H9 (cell line): Measurements from ENCODE around the gene FRY. TPM values are rescaled to one million over a fixed set of nuclear protein-coding genes. Genes with fewer than 3 reads are reported as not detected.

Experiments used
- DNase-seq: peaks from one replicate; pipeline ENCODE4 v3.0.0-alpha.2; 2017
- H2AFZ ChIP-seq: one replicate; pipeline ENCODE4 v1.6.1; 2013; ENCODE audit warnings: mild to moderate bottlenecking, low read length, control low read depth, moderate library complexity
- H2AK5ac ChIP-seq: 2 replicates; pipeline ENCODE4 v1.6.1; 2013; ENCODE audit warnings: low read length, control low read depth, mixed read lengths; ENCODE audit not compliant: insufficient read length
- H2BK120ac ChIP-seq: one replicate; pipeline ENCODE4 v1.6.1; 2013; ENCODE audit warnings: low read depth, mild to moderate bottlenecking, low read length, control low read depth, inconsistent platforms; ENCODE audit not compliant: poor library complexity, severe bottlenecking
- H2BK12ac ChIP-seq: 2 replicates; pipeline ENCODE4 v1.6.1; 2013; ENCODE audit warnings: low read length, control low read depth, mixed read lengths, low read depth; ENCODE audit not compliant: insufficient read length
- H2BK15ac ChIP-seq: 2 replicates; pipeline ENCODE4 v1.6.1; 2013; ENCODE audit warnings: low read depth, low read length, control low read depth
- H2BK20ac ChIP-seq: one replicate; pipeline ENCODE4 v1.6.1; 2013; ENCODE audit warnings: low read depth, mild to moderate bottlenecking, low read length, control low read depth, inconsistent platforms; ENCODE audit not compliant: poor library complexity, severe bottlenecking
- H2BK5ac ChIP-seq: 2 replicates; pipeline ENCODE4 v1.6.1; 2013; ENCODE audit warnings: low read length, control low read depth, mixed read lengths; ENCODE audit not compliant: insufficient read length
- H3K14ac ChIP-seq: 2 replicates; pipeline ENCODE4 v1.6.1; 2013; ENCODE audit warnings: low read length, control low read depth; ENCODE audit not compliant: insufficient read depth
- H3K18ac ChIP-seq: 2 replicates; pipeline ENCODE4 v1.6.1; 2013; ENCODE audit warnings: low read depth, mild to moderate bottlenecking, mixed read lengths, low read length, control low read depth; ENCODE audit not compliant: insufficient read length
- H3K23ac ChIP-seq: 2 replicates; pipeline ENCODE4 v1.6.1; 2013; ENCODE audit warnings: low read length, control low read depth, mixed read lengths, low read depth; ENCODE audit not compliant: insufficient read length
- H3K23me2 ChIP-seq: 2 replicates; pipeline ENCODE4 v1.6.1; 2013; ENCODE audit warnings: low read depth, mild to moderate bottlenecking, mixed read lengths, low read length, control low read depth; ENCODE audit not compliant: insufficient read length, poor library complexity, severe bottlenecking
- H3K27ac ChIP-seq: 2 replicates; pipeline ENCODE4 v1.5.1; 2013; ENCODE audit warnings: low read length, control low read depth, mixed read lengths, low read depth; ENCODE audit not compliant: insufficient read length
- H3K27me3 ChIP-seq: 2 replicates; pipeline ENCODE4 v1.6.1; 2013; ENCODE audit warnings: low read length, control low read depth, inconsistent platforms; ENCODE audit not compliant: insufficient read depth
- H3K4ac ChIP-seq: 2 replicates; pipeline ENCODE4 v1.6.1; 2013; ENCODE audit warnings: low read depth, mild to moderate bottlenecking, control low read depth, inconsistent platforms, low read length, moderate library complexity
- H3K4me1 ChIP-seq: 2 replicates; pipeline ENCODE4 v1.6.1; 2013; ENCODE audit warnings: low read length, control low read depth, inconsistent platforms; ENCODE audit not compliant: insufficient read depth
- H3K4me2 ChIP-seq: 2 replicates; pipeline ENCODE4 v1.6.1; 2013; ENCODE audit warnings: low read length, control low read depth, mixed read lengths; ENCODE audit not compliant: insufficient read length, insufficient read depth
- H3K56ac ChIP-seq: 2 replicates; pipeline ENCODE4 v1.6.1; 2013; ENCODE audit warnings: low read depth, mild to moderate bottlenecking, mixed read lengths, low read length, control low read depth; ENCODE audit not compliant: insufficient read length
- H3K79me1 ChIP-seq: 2 replicates; pipeline ENCODE4 v1.6.1; 2013; ENCODE audit warnings: low read depth, mild to moderate bottlenecking, moderate library complexity, low read length, control low read depth, inconsistent platforms; ENCODE audit not compliant: insufficient read depth, poor library complexity, severe bottlenecking
- H3K79me2 ChIP-seq: 2 replicates; pipeline ENCODE4 v1.6.1; 2013; ENCODE audit warnings: low read length, control low read depth, inconsistent platforms; ENCODE audit not compliant: insufficient read depth
- H3K9ac ChIP-seq: 2 replicates; pipeline ENCODE4 v1.6.1; 2013; ENCODE audit warnings: low read length, control low read depth, mixed read lengths; ENCODE audit not compliant: insufficient read length; ENCODE audit errors: extremely low read depth
- H3K9me3 ChIP-seq: one replicate; pipeline ENCODE4 v1.6.1; 2013; ENCODE audit warnings: low read depth, low read length, inconsistent platforms; ENCODE audit not compliant: control insufficient read depth
- H3T11ph ChIP-seq: one replicate; pipeline ENCODE4 v1.6.1; 2013; ENCODE audit warnings: mild to moderate bottlenecking, low read length, control low read depth, inconsistent platforms
- H4K20me1 ChIP-seq: one replicate; pipeline ENCODE4 v1.6.1; 2013; ENCODE audit not compliant: control insufficient read depth, insufficient read length, insufficient read depth
- H4K5ac ChIP-seq: 2 replicates; pipeline ENCODE4 v1.6.1; 2013; ENCODE audit warnings: low read depth, mild to moderate bottlenecking, mixed read lengths, low read length, control low read depth; ENCODE audit not compliant: insufficient read length
- H4K8ac ChIP-seq: replicated peaks from 2 replicates; pipeline ENCODE4 v1.6.1; 2013; ENCODE audit warnings: low read length, control low read depth, mixed read lengths, low read depth; ENCODE audit not compliant: insufficient read length
- H4K91ac ChIP-seq: 2 replicates; pipeline ENCODE4 v1.6.1; 2013; ENCODE audit warnings: low read depth, mild to moderate bottlenecking, moderate library complexity, mixed read lengths, low read length, control low read depth; ENCODE audit not compliant: insufficient read length
- H3K27ac Mint-ChIP-seq, 3 experiments: 2 replicates in 2 of 3; 3 replicates in 1 of 3; pipeline ENCODE4 v1.8.0; 2020 to 2021; ENCODE audit warnings: mixed read lengths in 3 of 3, mild to moderate bottlenecking in 1 of 3, moderate library complexity in 1 of 3
- H3K27me3 Mint-ChIP-seq: 2 replicates; pipeline ENCODE4 v1.8.0; 2021; ENCODE audit warnings: low read depth, mild to moderate bottlenecking, moderate library complexity, mixed read lengths
- H3K36me3 Mint-ChIP-seq, 3 experiments: 2 replicates in 2 of 3; 3 replicates in 1 of 3; pipeline ENCODE4 v1.8.0; 2020 to 2021; ENCODE audit warnings: low read depth in 3 of 3, mixed read lengths in 3 of 3; ENCODE audit not compliant: insufficient read depth in 1 of 3
- H3K4me1 Mint-ChIP-seq, 2 experiments: 2 replicates each; pipeline ENCODE4 v1.8.0; 2020; ENCODE audit warnings: mixed read lengths in 2 of 2
- H3K4me3 Mint-ChIP-seq, 2 experiments: 2 replicates in 1 of 2; 3 replicates in 1 of 2; pipeline ENCODE4 v1.8.0; 2020 to 2021; ENCODE audit warnings: mild to moderate bottlenecking in 2 of 2, mixed read lengths in 2 of 2, moderate library complexity in 1 of 2
- H3K9me3 Mint-ChIP-seq, 2 experiments: 2 replicates in 1 of 2; 3 replicates in 1 of 2; pipeline ENCODE4 v1.8.0; 2020; ENCODE audit warnings: mild to moderate bottlenecking in 2 of 2, mixed read lengths in 2 of 2, moderate library complexity in 1 of 2
- CTCF ChIP-seq: fragments of 200-600 bp; sonication (generic); conservative IDR thresholded peaks from 3 replicates; pipeline ENCODE4 v1.8.0; 2021; ENCODE audit warnings: antibody characterized with exemption, mild to moderate bottlenecking
- WGBS: extraction: QIAGEN DNeasy Blood & Tissue Kit; methylation state at CpG from one replicate; pipeline ENCODE4 v1.1.7; 2013; ENCODE audit warnings: missing lambda C conversion rate, low lambda C conversion rate, mixed read lengths; ENCODE audit not compliant: insufficient read length; ENCODE audit errors: extremely low coverage; 5-methylcytosine and 5-hydroxymethylcytosine counted together
- total RNA-seq: library from RNA; stranded (reverse); gene quantifications from 2 replicates; pipeline ENCODE4 v1.2.1, GENCODE V29; 2021

FRY gene
- total RNA-seq, 1 experiment from 2014 or later, result 5.2 TPM

- H3K4ac ChIP-seq, result no peak overlapping the region
- H3K9ac ChIP-seq, result no peak overlapping the region
- H3K23me2 ChIP-seq, result no peaks in the 10 kb centered on the region
- H2AK5ac ChIP-seq, result no peak overlapping the region
- H3K4me1 ChIP-seq, result no peaks in the 10 kb centered on the region
- Mint-ChIP-seq H3K4me3 (no peak overlapping the region), H3K27me3 (no peaks in the 10 kb centered on the region), H3K27ac (no peak overlapping the region), H3K36me3 (no peaks in the 10 kb centered on the region), H3K9me3 (no peaks in the 10 kb centered on the region), H3K4me1 (peaks cover 2 to 4% of the 10 kb centered on the region in 2 experiments; a peak in 2 of 4 replicates)
- no peaks in the 10 kb centered on the region for H4K20me1 ChIP-seq
- no CpG with 5 or more reads among the region's 3 CpGs for WGBS
- no peak overlapping the region for H3K56ac ChIP-seq
- H3K27me3 ChIP-seq, result no peaks in the 10 kb centered on the region
- H3T11ph ChIP-seq, result no peak overlapping the region
- H2AFZ ChIP-seq, result no peak overlapping the region
- H3K9me3 ChIP-seq, result no peaks in the 10 kb centered on the region
- DNase-seq, result no peak
- H4K91ac ChIP-seq, result no peak overlapping the region
- no peak overlapping the region for H3K27ac ChIP-seq
- no peak overlapping the region for H4K8ac ChIP-seq
- no peak overlapping the region for H2BK12ac ChIP-seq
- H3K18ac ChIP-seq, result no peak overlapping the region
- H2BK120ac ChIP-seq, result no peak overlapping the region
- no peak overlapping the region for H2BK5ac ChIP-seq
- no peak overlapping the region for H2BK20ac ChIP-seq
- H3K79me1 ChIP-seq, result no peaks in the 10 kb centered on the region
- no peak overlapping the region for H3K14ac ChIP-seq
- TF ChIP-seq CTCF, result no peak
- no peak overlapping the region for H3K4me2 ChIP-seq
- H2BK15ac ChIP-seq, result no peak overlapping the region
- H3K23ac ChIP-seq, result no peak overlapping the region
- no peaks in the 10 kb centered on the region for H3K79me2 ChIP-seq
- H4K5ac ChIP-seq, result no peak overlapping the region
These were observed 180.8 kb downstream of the FRY start for GRCh38 chr13:32212421-32212820.
